Thyroid gland (tissue), 4 donors: ENCODE measurements around the gene CMTM1. TPM values are rescaled to one million over a fixed set of nuclear protein-coding genes. Genes with fewer than 3 reads are reported as not detected.

ENCODE experiments used
- DNase-seq, 2 donors: peaks; one replicate each; pipeline ENCODE4 v3.0.0-alpha.2; 2019
- H3K27ac ChIP-seq, 3 donors: fragments of 200-600 bp; sonication (generic); 1 replicate in 2 of 3; 2 replicates in 1 of 3; pipeline ENCODE4 v1.5.1; 2016 to 2019; ENCODE audit warnings: mild to moderate bottlenecking in 1 of 3, moderate library complexity in 1 of 3
- H3K27me3 ChIP-seq: fragments of 200-600 bp; sonication (generic); one replicate; pipeline ENCODE4 v1.5.1; 2019
- H3K36me3 ChIP-seq, 2 donors: fragments of 200-600 bp; sonication (generic); one replicate each; pipeline ENCODE4 v1.5.1; 2016 to 2019
- H3K4me1 ChIP-seq, 2 donors: fragments of 200-600 bp; sonication (generic); one replicate each; pipeline ENCODE4 v1.5.1; 2017 to 2019
- H3K4me3 ChIP-seq, 3 donors: fragments of 200-600 bp; sonication (generic); replicated peaks in 1 of 3; 1 replicate in 2 of 3; 2 replicates in 1 of 3; pipeline ENCODE4 v1.5.1; 2016; ENCODE audit warnings: mild to moderate bottlenecking in 1 of 3
- H3K9me3 ChIP-seq: fragments of 200-600 bp; sonication (generic); one replicate; pipeline ENCODE4 v1.5.1; 2017
- CTCF ChIP-seq, 6 experiments: fragments of 200-600 bp in 3 of 6; fragments of 450-650 bp in 3 of 6; sonication (generic) in 3 of 6; IDR thresholded peaks; one replicate each; pipeline ENCODE4 v1.5.1; 2016 to 2019; ENCODE audit warnings: antibody characterized with exemption in 6 of 6, mild to moderate bottlenecking in 2 of 6, inconsistent platforms in 1 of 6, moderate library complexity in 1 of 6
- POLR2A ChIP-seq, 2 donors: fragments of 450-650 bp; IDR thresholded peaks; one replicate each; pipeline ENCODE4 v1.6.1; 2017; ENCODE audit warnings: antibody characterized with exemption in 2 of 2, mild to moderate bottlenecking in 2 of 2, moderate library complexity in 1 of 2
- WGBS, 2 donors: methylation state at CpG; one replicate each; pipeline ENCODE4 v1.1.5; 2017; 5-methylcytosine and 5-hydroxymethylcytosine counted together
- intact Hi-C: fragments of 100-400 bp; cut with DNase I; formaldehyde crosslinking; loops from one replicate; pipeline ENCODE4 v1.15.1; 2023
- total RNA-seq, 4 donors: library from RNA; depleted of rRNA; stranded (reverse); fragments of >200 nt; gene quantifications; one replicate each; pipeline ENCODE4 v1.2.3, GENCODE V29; 2016

CMTM1 gene
- total RNA-seq, 4 donors from 2014 or later, result 3.8 TPM; not detected in 3

GRCh38 chr16:66596986-66597848, 31.0 kb downstream of the CMTM1 start:
- no peak for TF ChIP-seq POLR2A (IDR thresholded peaks at IDR 0.05)
- TF ChIP-seq CTCF (IDR thresholded peaks at IDR 0.05), result no peak
- no peaks in the 10 kb centered on the region for H3K36me3 ChIP-seq
- WGBS, 2 donors, result 90 to 91% methylated on average over 5 of the region's 5 CpGs
- H3K27me3 ChIP-seq, result no peaks in the 10 kb centered on the region
- intact Hi-C loops, result no loop called here
- H3K9me3 ChIP-seq, result no peaks in the 10 kb centered on the region
- H3K4me3 ChIP-seq, result no peak overlapping the region
- no peaks in the 10 kb centered on the region for H3K4me1 ChIP-seq
- no peak for DNase-seq
- no peak overlapping the region for H3K27ac ChIP-seq

GRCh38 chr16:66598111-66598510, 31.9 kb downstream of the CMTM1 start:
- Histone ChIP-seq H3K27ac (no peak overlapping the region), H3K27me3 (no peaks in the 10 kb centered on the region), H3K4me1 (no peaks in the 10 kb centered on the region), H3K4me3 (no peak overlapping the region), H3K9me3 (no peaks in the 10 kb centered on the region), H3K36me3 (no peaks in the 10 kb centered on the region)
- intact Hi-C loops, result no loop called here
- WGBS, 2 donors, result 71 to 82% methylated on average over 3 of the region's 3 CpGs
- DNase-seq, result no peak
- TF ChIP-seq POLR2A (IDR thresholded peaks at IDR 0.05), result no peak
- no peak for TF ChIP-seq CTCF (IDR thresholded peaks at IDR 0.05)

- peaks cover 4 to 6% of the 10 kb centered on the region in 2 donors for H3K4me1 ChIP-seq
- WGBS, 2 donors, result 93 to 96% methylated on average over 4 of the region's 4 CpGs
- TF ChIP-seq CTCF (IDR thresholded peaks at IDR 0.05), result no peak
- no peak for TF ChIP-seq POLR2A (IDR thresholded peaks at IDR 0.05)
- no peaks in the 10 kb centered on the region for H3K27me3 ChIP-seq
- H3K27ac ChIP-seq, result no peak overlapping the region
- H3K4me3 ChIP-seq, result no peak overlapping the region
- no peak for DNase-seq
- H3K36me3 ChIP-seq, result no peaks in the 10 kb centered on the region
- intact Hi-C loops, result loop anchor here (5.0 kb wide), 2 partner anchors 117 to 192 kb away; no protein-coding TSS in a partner anchor
- no peaks in the 10 kb centered on the region for H3K9me3 ChIP-seq
Observed at GRCh38 chr16:66599726-66600125, 33.5 kb downstream of the CMTM1 start.

- Histone ChIP-seq H3K27me3 (no peaks in the 10 kb centered on the region), H3K36me3 (no peaks in the 10 kb centered on the region), H3K9me3 (no peaks in the 10 kb centered on the region), H3K4me1 (peaks cover 6% of the 10 kb centered on the region in 2 donors), H3K27ac (no peak overlapping the region), H3K4me3 (no peak overlapping the region)
- TF ChIP-seq POLR2A (IDR thresholded peaks at IDR 0.05) (no peak), CTCF (IDR thresholded peaks at IDR 0.05) (no peak)
- no peak for DNase-seq
- 94 to 100% methylated on average over 1 of the region's 1 CpG for WGBS, 2 donors
- intact Hi-C loops, result loop anchor here (5.0 kb wide), 2 partner anchors 118 to 193 kb away; no protein-coding TSS in a partner anchor
Observed at GRCh38 chr16:66600477-66600876, 34.2 kb downstream of the CMTM1 start.

GRCh38 chr16:66601471-66601870, 35.2 kb downstream of the CMTM1 start:
- H3K4me3 ChIP-seq, result no peak overlapping the region
- 90 to 100% methylated on average over 1 to 2 of the region's 5 CpGs for WGBS, 2 donors
- no peaks in the 10 kb centered on the region for H3K9me3 ChIP-seq
- H3K27me3 ChIP-seq, result no peaks in the 10 kb centered on the region
- no peaks in the 10 kb centered on the region for H3K36me3 ChIP-seq
- DNase-seq, result no peak
- peaks cover 9 to 15% of the 10 kb centered on the region in 2 donors for H3K4me1 ChIP-seq
- intact Hi-C loops, result loop anchor here (5.0 kb wide), 2 partner anchors 119 to 194 kb away; no protein-coding TSS in a partner anchor
- no peak overlapping the region for H3K27ac ChIP-seq
- TF ChIP-seq CTCF (IDR thresholded peaks at IDR 0.05) (no peak), POLR2A (IDR thresholded peaks at IDR 0.05) (no peak)
